HCT116 (cell line): ENCODE measurements around the gene GABRB3. TPM values are rescaled to one million over a fixed set of nuclear protein-coding genes. Genes with fewer than 3 reads are reported as not detected.

ENCODE experiments used
- ATAC-seq: fragments of 200-7000 bp; cut with Tn5 transposase; 2 replicates; pipeline ENCODE4 v1.9.1; 2020; ENCODE audit warnings: mild to moderate bottlenecking, moderate library complexity
- BruUV-seq: library from RNA; stranded (reverse); fragments of 400-500 nt; replicated peaks from 2 replicates; lab custom pipeline; 2021; lab: Mats Ljungman, UMichigan
- CTCF ChIA-PET: fragments of 300-600 bp; sonication (Branson Sonifier 250); formaldehyde crosslinking; loops from one replicate; lab custom pipeline; 2021; ENCODE audit warnings: antibody characterized with exemption; lab: Charles Lee
- POLR2A ChIA-PET: fragments of 300-600, 350-600 bp; sonication (Branson Sonifier 250); formaldehyde crosslinking; loops from one replicate; lab custom pipeline; 2021; ENCODE audit warnings: antibody characterized with exemption; lab: Charles Lee
- RAD21 ChIA-PET, 2 experiments: fragments of 300-600 bp; sonication (Branson Sonifier 250); formaldehyde crosslinking; loops; one replicate each; lab custom pipeline; 2023; ENCODE audit warnings: low total read pairs in 2 of 2; ENCODE audit not compliant: uncharacterized antibody in 2 of 2, unreplicated experiment in 2 of 2, low non-redundant PET in 1 of 2; lab: Charles Lee
- DNase-seq: peaks from one replicate; pipeline ENCODE4 v3.0.0-alpha.2; 2010; ENCODE audit warnings: low read depth, low spot score
- H2AFZ ChIP-seq: fragments of 200-600 bp; shearing (Covaris generic), sonication (generic); 2 replicates; pipeline ENCODE4 v1.6.1; 2017; ENCODE audit warnings: low read depth, mixed run types, mixed read lengths, antibody characterized with exemption, low read length; ENCODE audit not compliant: poor library complexity, severe bottlenecking
- H3K27ac ChIP-seq: 2 replicates; pipeline ENCODE4 v1.5.1; 2012; ENCODE audit warnings: low read depth, low read length
- H3K27me3 ChIP-seq: fragments of 200-600 bp; sonication (generic); 2 replicates; pipeline ENCODE4 v1.6.1; 2016; ENCODE audit warnings: mixed run types, low read length, mixed read lengths; ENCODE audit not compliant: insufficient read depth
- H3K36me3 ChIP-seq, 2 experiments: fragments of 200-500 bp in 1 of 2; fragments of 200-600 bp in 1 of 2; sonication (Bioruptor generic) in 1 of 2; sonication (generic) in 1 of 2; 2 replicates each; pipeline versions ENCODE4 v1.5.1 to v1.6.1; 2014 to 2016; ENCODE audit warnings: low read length in 2 of 2, inconsistent platforms in 1 of 2, mixed read lengths in 1 of 2, mixed run types in 1 of 2; ENCODE audit not compliant: insufficient read depth in 2 of 2, control insufficient read depth in 1 of 2
- H3K4me1 ChIP-seq, 2 experiments: fragments of 200-600 bp in 1 of 2; sonication (generic) in 1 of 2; 2 replicates each; pipeline versions ENCODE4 v1.5.1 to v1.6.1; 2012 to 2017; ENCODE audit warnings: low read length in 2 of 2, inconsistent platforms in 1 of 2, mild to moderate bottlenecking in 1 of 2, mixed read lengths in 1 of 2, mixed run types in 1 of 2, moderate library complexity in 1 of 2; ENCODE audit not compliant: insufficient read depth in 2 of 2, control insufficient read depth in 1 of 2
- H3K4me2 ChIP-seq: fragments of 200-600 bp; sonication (generic); 2 replicates; pipeline ENCODE4 v1.6.1; 2017; ENCODE audit warnings: mixed run types, low read length, mixed read lengths
- H3K4me3 ChIP-seq, 2 experiments: fragments of 200-600 bp in 1 of 2; sonication (generic) in 1 of 2; replicated peaks in 1 of 2; 2 replicates each; pipeline ENCODE4 v1.5.1; 2011 to 2016; ENCODE audit warnings: low read length in 2 of 2, control low read depth in 1 of 2, low read depth in 1 of 2, mild to moderate bottlenecking in 1 of 2, mixed read lengths in 1 of 2, mixed run types in 1 of 2
- H3K79me2 ChIP-seq: fragments of 200-600 bp; sonication (generic); 2 replicates; pipeline ENCODE4 v1.6.1; 2017; ENCODE audit warnings: mild to moderate bottlenecking, mixed run types, low read length, moderate library complexity, mixed read lengths; ENCODE audit not compliant: insufficient read depth
- H3K9ac ChIP-seq: fragments of 200-600 bp; sonication (generic); 2 replicates; pipeline ENCODE4 v1.6.1; 2016; ENCODE audit warnings: low read length, mixed read lengths
- H3K9me2 ChIP-seq: fragments of 200-600 bp; sonication (generic), shearing (Covaris generic); 2 replicates; pipeline ENCODE4 v1.6.1; 2017; ENCODE audit warnings: mixed run types, mild to moderate bottlenecking, moderate library complexity; ENCODE audit not compliant: insufficient read depth
- H3K9me3 ChIP-seq, 2 experiments: fragments of 200-500 bp in 1 of 2; fragments of 200-600 bp in 1 of 2; sonication (Bioruptor generic) in 1 of 2; sonication (generic) in 1 of 2; 2 replicates each; pipeline ENCODE4 v1.6.1; 2014 to 2017; ENCODE audit warnings: low read length in 2 of 2, mixed read lengths in 2 of 2, inconsistent platforms in 1 of 2, low read depth in 1 of 2, mild to moderate bottlenecking in 1 of 2, mixed run types in 1 of 2, moderate library complexity in 1 of 2; ENCODE audit not compliant: control insufficient read depth in 1 of 2, insufficient read depth in 1 of 2
- H4K20me1 ChIP-seq: fragments of 200-600 bp; sonication (generic), shearing (Covaris generic); 2 replicates; pipeline ENCODE4 v1.6.1; 2017; ENCODE audit warnings: mixed run types, mild to moderate bottlenecking, moderate library complexity; ENCODE audit not compliant: insufficient read depth
- ATF3 ChIP-seq: IDR thresholded peaks from 2 replicates; pipeline ENCODE4 v1.6.1; 2012
- CBX3 ChIP-seq: IDR thresholded peaks from 2 replicates; pipeline ENCODE4 v1.6.1; 2012; ENCODE audit warnings: low read depth
- CEBPB ChIP-seq: IDR thresholded peaks from 2 replicates; pipeline ENCODE4 v1.6.1; 2012; ENCODE audit warnings: low read depth
- CTCF ChIP-seq, 3 experiments: fragments of 200-600 bp in 1 of 3; sonication (generic) in 1 of 3; IDR thresholded peaks in 2 of 3; conservative IDR thresholded peaks in 1 of 3; 2 replicates each; pipeline ENCODE4 v1.5.1; 2012 to 2017; ENCODE audit warnings: low read depth in 2 of 3, low read length in 2 of 3, antibody characterized with exemption in 1 of 3, borderline replicate concordance in 1 of 3, control low read depth in 1 of 3, mild to moderate bottlenecking in 1 of 3, mixed read lengths in 1 of 3, mixed run types in 1 of 3, moderate library complexity in 1 of 3; ENCODE audit not compliant: insufficient read depth in 1 of 3
- EZH2 ChIP-seq: fragments of 200-600 bp; sonication (generic); IDR thresholded peaks from 2 replicates; pipeline ENCODE4 v1.6.1; 2017; ENCODE audit warnings: antibody characterized with exemption, mixed run types
- JUND ChIP-seq: IDR thresholded peaks from 2 replicates; pipeline ENCODE4 v1.6.1; 2012
- POLR2A ChIP-seq: IDR thresholded peaks from 2 replicates; pipeline ENCODE4 v1.7.0; 2011; ENCODE audit warnings: borderline replicate concordance; ENCODE audit not compliant: insufficient read depth, insufficient read length; ENCODE audit errors: extremely low read depth
- POLR2AphosphoS5 ChIP-seq: IDR thresholded peaks from 2 replicates; pipeline ENCODE4 v1.6.1; 2011; ENCODE audit warnings: mild to moderate bottlenecking, low read depth, low read length, moderate library complexity
- SP1 ChIP-seq: IDR thresholded peaks from 2 replicates; pipeline ENCODE4 v1.6.1; 2012; ENCODE audit warnings: low read depth
- SRF ChIP-seq: IDR thresholded peaks from 2 replicates; pipeline ENCODE4 v1.6.1; 2012; ENCODE audit warnings: low read depth
- TCF7L2 ChIP-seq: IDR thresholded peaks from 2 replicates; pipeline ENCODE4 v1.7.0; 2011; ENCODE audit warnings: borderline replicate concordance, inconsistent platforms; ENCODE audit not compliant: insufficient read depth, insufficient read length; ENCODE audit errors: extremely low read depth
- ZFX ChIP-seq: fragments of 450-650 bp; IDR thresholded peaks from 2 replicates; pipeline ENCODE4 v1.6.1; 2017
- intact Hi-C: fragments of 100-400 bp; cut with micrococcal nuclease; formaldehyde crosslinking; loops from 2 replicates; pipeline ENCODE4 v1.10.0; 2022
- total RNA-seq: library from RNA; stranded (reverse); gene quantifications from one replicate; pipeline ENCODE4 v1.2.1, GENCODE V29; 2021; ENCODE audit not compliant: unreplicated experiment
- TF ChIP-seq, protein P1 (sequence below): IDR thresholded peaks from 2 replicates; pipeline ENCODE4 v1.6.1; 2012
- TF ChIP-seq, protein P2 (sequence below): IDR thresholded peaks from 2 replicates; pipeline ENCODE4 v1.6.1; 2011; ENCODE audit warnings: mild to moderate bottlenecking, low read length, moderate library complexity; ENCODE audit not compliant: insufficient replicate concordance; ENCODE audit errors: extremely low read depth

GABRB3 gene
- total RNA-seq, 1 experiment from 2014 or later = 0.52 TPM

DNA sequence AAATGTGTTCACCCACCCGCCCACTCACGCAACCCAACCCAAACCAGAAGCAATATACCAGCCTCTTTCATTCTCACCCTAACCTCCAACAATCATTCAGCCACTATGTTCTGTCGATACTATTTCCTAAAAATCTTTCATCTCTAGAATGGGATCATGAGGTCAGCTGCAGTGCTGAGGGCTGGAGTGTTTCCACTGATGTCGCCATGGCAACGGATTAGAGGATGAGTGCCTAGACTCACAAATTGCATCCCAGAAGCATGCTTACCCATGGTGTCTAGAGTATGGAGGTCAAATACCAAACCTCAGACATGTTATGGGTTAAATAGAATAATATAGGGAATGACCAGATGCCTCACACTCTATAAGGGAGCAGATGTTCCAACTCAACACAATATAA is 138.5 kb downstream of the GABRB3 start:
- Histone ChIP-seq H3K4me2 (no peak overlapping the region), H2AFZ (no peak overlapping the region)
- TF ChIP-seq TCF7L2 = no peak
- TF ChIP-seq SP1 = no peak
- TF ChIP-seq CEBPB = no peak
- no peak for TF ChIP-seq ZFX
- no peak for TF ChIP-seq POLR2AphosphoS5
- no peak for TF ChIP-seq CTCF (IDR thresholded peaks at IDR 0.05 in 2 of 3, conservative IDR thresholded peaks at IDR 0.05 in 1 of 3; ENCODE audit: borderline replicate concordance in 1 of 3, insufficient read depth in 1 of 3, low read depth in 2 of 3, low read length in 2 of 3)
- no peak for TF ChIP-seq CBX3
- TF ChIP-seq SRF = no peak
- TF ChIP-seq ATF3 = no peak
- TF ChIP-seq JUND = no peak
- TF ChIP-seq EZH2 = no peak
- no peak for TF ChIP-seq POLR2A
- TF ChIP-seq, protein P1, sequence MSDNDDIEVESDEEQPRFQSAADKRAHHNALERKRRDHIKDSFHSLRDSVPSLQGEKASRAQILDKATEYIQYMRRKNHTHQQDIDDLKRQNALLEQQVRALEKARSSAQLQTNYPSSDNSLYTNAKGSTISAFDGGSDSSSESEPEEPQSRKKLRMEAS = no peak
- TF ChIP-seq, protein P2, sequence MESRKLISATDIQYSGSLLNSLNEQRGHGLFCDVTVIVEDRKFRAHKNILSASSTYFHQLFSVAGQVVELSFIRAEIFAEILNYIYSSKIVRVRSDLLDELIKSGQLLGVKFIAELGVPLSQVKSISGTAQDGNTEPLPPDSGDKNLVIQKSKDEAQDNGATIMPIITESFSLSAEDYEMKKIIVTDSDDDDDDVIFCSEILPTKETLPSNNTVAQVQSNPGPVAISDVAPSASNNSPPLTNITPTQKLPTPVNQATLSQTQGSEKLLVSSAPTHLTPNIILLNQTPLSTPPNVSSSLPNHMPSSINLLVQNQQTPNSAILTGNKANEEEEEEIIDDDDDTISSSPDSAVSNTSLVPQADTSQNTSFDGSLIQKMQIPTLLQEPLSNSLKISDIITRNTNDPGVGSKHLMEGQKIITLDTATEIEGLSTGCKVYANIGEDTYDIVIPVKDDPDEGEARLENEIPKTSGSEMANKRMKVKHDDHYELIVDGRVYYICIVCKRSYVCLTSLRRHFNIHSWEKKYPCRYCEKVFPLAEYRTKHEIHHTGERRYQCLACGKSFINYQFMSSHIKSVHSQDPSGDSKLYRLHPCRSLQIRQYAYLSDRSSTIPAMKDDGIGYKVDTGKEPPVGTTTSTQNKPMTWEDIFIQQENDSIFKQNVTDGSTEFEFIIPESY = no peak
- TF ChIP-seq, all 23 proteins: peak for 0
- Histone ChIP-seq H3K9me2 (no peaks in the 10 kb centered on the region), H4K20me1 (no peaks in the 10 kb centered on the region), H3K4me1 (no peaks in the 10 kb centered on the region), H3K4me3 (no peak overlapping the region), H3K79me2 (no peaks in the 10 kb centered on the region), H3K9ac (no peak overlapping the region), H3K27me3 (no peaks in the 10 kb centered on the region), H3K9me3 (peaks cover 5 to 56% of the 10 kb centered on the region in 2 experiments; a peak in 2 of 4 replicates), H3K36me3 (no peaks in the 10 kb centered on the region), H3K27ac (no peak overlapping the region)
- CTCF ChIA-PET = no interaction called here
- DNase-seq = no peak
- RAD21 ChIA-PET = no interaction called here
- BruUV-seq = no TSS peak
- intact Hi-C loops = no loop called here
- POLR2A ChIA-PET = no interaction called here
- no peak for ATAC-seq
